Measurements from ENCODE around the gene PHF12.
A peak's percentile ranks its signal among the peaks of the same experiment; 100 is the strongest.

The PHF12 gene

DNA sequence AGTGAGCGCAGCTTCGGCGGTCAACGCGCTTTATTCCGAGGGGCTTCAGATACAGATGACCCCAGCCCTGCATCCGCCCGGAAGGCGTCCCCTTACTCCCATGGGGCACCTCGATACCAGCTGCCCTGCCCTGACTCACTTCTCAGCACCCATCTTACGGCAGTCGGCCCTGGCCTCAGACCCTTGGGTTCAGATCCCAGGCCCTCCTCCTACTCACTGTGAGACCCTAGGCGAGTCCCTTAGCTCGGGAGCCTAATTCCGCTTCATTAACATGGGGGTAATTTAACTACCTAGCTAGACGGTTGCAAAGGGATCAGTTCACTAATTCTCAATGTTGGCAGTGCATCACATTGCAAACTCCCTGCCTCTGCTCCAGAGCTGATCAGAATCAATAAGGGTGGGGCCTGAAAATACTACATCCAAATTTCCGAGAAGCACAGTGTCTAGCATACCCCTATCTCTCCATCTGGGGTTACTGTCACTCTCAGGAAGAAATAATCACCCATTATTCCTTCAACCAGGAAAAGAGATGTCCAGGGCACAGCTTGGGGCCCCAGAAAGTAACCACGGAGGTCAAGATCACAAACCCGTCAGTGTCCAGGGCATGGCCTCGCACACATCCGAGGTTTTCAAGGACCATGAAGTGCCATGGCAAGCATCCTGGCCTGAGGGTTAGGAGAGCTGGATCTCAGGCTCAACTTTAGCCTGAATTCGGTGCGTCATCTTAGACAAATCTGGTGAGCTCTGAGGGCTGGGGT lies 53.4 kb downstream of the PHF12 start:
- no peak for TF ChIP-seq EP300 (IDR thresholded peaks at IDR 0.05; ENCODE audit: borderline replicate concordance)
- no peak for TF ChIP-seq TAF1 (IDR thresholded peaks at IDR 0.05; ENCODE audit: low read depth)
- TF ChIP-seq FOXM1 (IDR thresholded peaks at IDR 0.05; ENCODE audit: borderline replicate concordance, low read depth): no peak
- TF ChIP-seq RAD21 (IDR thresholded peaks at IDR 0.05; ENCODE audit: low read depth): no peak
- no peak for TF ChIP-seq ZBTB7A (IDR thresholded peaks at IDR 0.05; ENCODE audit: low read depth)
- TF ChIP-seq TCF12 (IDR thresholded peaks at IDR 0.05; ENCODE audit: low read depth): no peak
- TF ChIP-seq TEAD4 (IDR thresholded peaks at IDR 0.05): no peak
- TF ChIP-seq CREB1 (IDR thresholded peaks at IDR 0.05; ENCODE audit: low read depth): no peak
- TF ChIP-seq MAX (IDR thresholded peaks at IDR 0.05): no peak
- TF ChIP-seq NFIC (IDR thresholded peaks at IDR 0.05): no peak
- TF ChIP-seq, protein P1, sequence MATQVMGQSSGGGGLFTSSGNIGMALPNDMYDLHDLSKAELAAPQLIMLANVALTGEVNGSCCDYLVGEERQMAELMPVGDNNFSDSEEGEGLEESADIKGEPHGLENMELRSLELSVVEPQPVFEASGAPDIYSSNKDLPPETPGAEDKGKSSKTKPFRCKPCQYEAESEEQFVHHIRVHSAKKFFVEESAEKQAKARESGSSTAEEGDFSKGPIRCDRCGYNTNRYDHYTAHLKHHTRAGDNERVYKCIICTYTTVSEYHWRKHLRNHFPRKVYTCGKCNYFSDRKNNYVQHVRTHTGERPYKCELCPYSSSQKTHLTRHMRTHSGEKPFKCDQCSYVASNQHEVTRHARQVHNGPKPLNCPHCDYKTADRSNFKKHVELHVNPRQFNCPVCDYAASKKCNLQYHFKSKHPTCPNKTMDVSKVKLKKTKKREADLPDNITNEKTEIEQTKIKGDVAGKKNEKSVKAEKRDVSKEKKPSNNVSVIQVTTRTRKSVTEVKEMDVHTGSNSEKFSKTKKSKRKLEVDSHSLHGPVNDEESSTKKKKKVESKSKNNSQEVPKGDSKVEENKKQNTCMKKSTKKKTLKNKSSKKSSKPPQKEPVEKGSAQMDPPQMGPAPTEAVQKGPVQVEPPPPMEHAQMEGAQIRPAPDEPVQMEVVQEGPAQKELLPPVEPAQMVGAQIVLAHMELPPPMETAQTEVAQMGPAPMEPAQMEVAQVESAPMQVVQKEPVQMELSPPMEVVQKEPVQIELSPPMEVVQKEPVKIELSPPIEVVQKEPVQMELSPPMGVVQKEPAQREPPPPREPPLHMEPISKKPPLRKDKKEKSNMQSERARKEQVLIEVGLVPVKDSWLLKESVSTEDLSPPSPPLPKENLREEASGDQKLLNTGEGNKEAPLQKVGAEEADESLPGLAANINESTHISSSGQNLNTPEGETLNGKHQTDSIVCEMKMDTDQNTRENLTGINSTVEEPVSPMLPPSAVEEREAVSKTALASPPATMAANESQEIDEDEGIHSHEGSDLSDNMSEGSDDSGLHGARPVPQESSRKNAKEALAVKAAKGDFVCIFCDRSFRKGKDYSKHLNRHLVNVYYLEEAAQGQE (IDR thresholded peaks at IDR 0.05; ENCODE audit: low read depth): no peak

GRCh38 chr17:28896884-28897768 lies 54.2 kb downstream of the PHF12 start, which contains the start of gene FLOT2:
Gene FLOT2, minus strand, starts transcription at chr17:28897733. Its CDS starts 159 bp downstream, at chr17:28897574.
- TF ChIP-seq TAF1 (IDR thresholded peaks at IDR 0.05; ENCODE audit: low read depth): peak; percentile 53; the same call in 1 of the 2 replicates
- TF ChIP-seq ZBTB7A (IDR thresholded peaks at IDR 0.05; ENCODE audit: low read depth): peak; percentile 86; the same call in 1 of the 2 replicates
- TF ChIP-seq, protein P1 (IDR thresholded peaks at IDR 0.05; ENCODE audit: low read depth): no peak
- TF ChIP-seq EP300 (IDR thresholded peaks at IDR 0.05; ENCODE audit: borderline replicate concordance): peak; percentile 39; the same call in 1 of the 2 replicates
- no peak for TF ChIP-seq USF1 (IDR thresholded peaks at IDR 0.05)
- no peak; the same call in 1 of the 2 replicates for TF ChIP-seq TCF12 (IDR thresholded peaks at IDR 0.05; ENCODE audit: low read depth)
- no peak for TF ChIP-seq CREB1 (IDR thresholded peaks at IDR 0.05; ENCODE audit: low read depth)
- no peak; the same call in 1 of the 2 replicates for TF ChIP-seq MAX (IDR thresholded peaks at IDR 0.05)
- TF ChIP-seq FOXM1 (IDR thresholded peaks at IDR 0.05; ENCODE audit: borderline replicate concordance, low read depth): no peak
- TF ChIP-seq YY1 (IDR thresholded peaks at IDR 0.05; ENCODE audit: low read depth): no peak; the same call in 1 of the 2 replicates
- peak; percentile 10; the same call in 1 of the 2 replicates for TF ChIP-seq TEAD4 (IDR thresholded peaks at IDR 0.05)
- peak; percentile 85 for TF ChIP-seq NFIC (IDR thresholded peaks at IDR 0.05)
- TF ChIP-seq RAD21 (IDR thresholded peaks at IDR 0.05; ENCODE audit: low read depth): no peak
- TF ChIP-seq EGR1 (IDR thresholded peaks at IDR 0.05): peak; percentile 40
- TF ChIP-seq CEBPB (IDR thresholded peaks at IDR 0.05): no peak

DNA sequence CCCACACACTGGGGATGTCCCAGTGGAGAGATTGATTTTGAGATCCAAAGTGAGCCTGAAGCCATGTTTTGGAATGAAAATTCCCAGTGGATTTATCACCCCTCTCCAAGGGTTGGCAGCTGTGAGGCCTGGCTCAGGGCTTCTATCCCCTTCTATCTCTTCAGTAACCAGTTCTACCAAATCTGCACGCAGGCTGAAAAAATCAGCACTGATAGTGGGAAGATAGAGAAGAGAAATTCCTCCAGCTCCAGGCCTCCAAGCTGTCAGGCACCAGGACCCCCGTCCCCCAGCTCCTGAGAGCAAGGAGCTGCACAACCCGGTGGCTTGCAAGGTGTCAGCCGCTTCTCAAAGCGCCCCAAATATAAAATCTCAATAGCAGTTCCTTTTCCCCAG lies 54.8 kb downstream of the PHF12 start:
- TF ChIP-seq TEAD4 (IDR thresholded peaks at IDR 0.05): no peak

GRCh38 chr17:28895794-28896447 lies 55.4 kb downstream of the PHF12 start:
- TF ChIP-seq CREB1 (IDR thresholded peaks at IDR 0.05; ENCODE audit: low read depth) (no peak), YY1 (IDR thresholded peaks at IDR 0.05; ENCODE audit: low read depth) (no peak), CEBPB (IDR thresholded peaks at IDR 0.05) (no peak), RAD21 (IDR thresholded peaks at IDR 0.05; ENCODE audit: low read depth) (no peak), TCF12 (IDR thresholded peaks at IDR 0.05; ENCODE audit: low read depth) (no peak), FOXM1 (IDR thresholded peaks at IDR 0.05; ENCODE audit: borderline replicate concordance, low read depth) (no peak), ZBTB7A (IDR thresholded peaks at IDR 0.05; ENCODE audit: low read depth) (no peak), USF1 (IDR thresholded peaks at IDR 0.05) (no peak), TEAD4 (IDR thresholded peaks at IDR 0.05) (no peak), MAX (IDR thresholded peaks at IDR 0.05) (no peak), EP300 (IDR thresholded peaks at IDR 0.05; ENCODE audit: borderline replicate concordance) (no peak), TAF1 (IDR thresholded peaks at IDR 0.05; ENCODE audit: low read depth) (no peak), NFIC (IDR thresholded peaks at IDR 0.05) (no peak), EGR1 (IDR thresholded peaks at IDR 0.05) (no peak)
- TF ChIP-seq, protein P1 (IDR thresholded peaks at IDR 0.05; ENCODE audit: low read depth): no peak
